NCI-H2196 treated with DMSO at 0.1 percent for 48 hours (cell line): ENCODE data around the gene SCGB1A1.

Experiments used
- DNase-seq: peaks from one replicate; lab custom pipeline; 2025; ENCODE audit not compliant: unreplicated experiment; lab: John Stamatoyannopoulos, UW

Gene SCGB1A1

DNA sequence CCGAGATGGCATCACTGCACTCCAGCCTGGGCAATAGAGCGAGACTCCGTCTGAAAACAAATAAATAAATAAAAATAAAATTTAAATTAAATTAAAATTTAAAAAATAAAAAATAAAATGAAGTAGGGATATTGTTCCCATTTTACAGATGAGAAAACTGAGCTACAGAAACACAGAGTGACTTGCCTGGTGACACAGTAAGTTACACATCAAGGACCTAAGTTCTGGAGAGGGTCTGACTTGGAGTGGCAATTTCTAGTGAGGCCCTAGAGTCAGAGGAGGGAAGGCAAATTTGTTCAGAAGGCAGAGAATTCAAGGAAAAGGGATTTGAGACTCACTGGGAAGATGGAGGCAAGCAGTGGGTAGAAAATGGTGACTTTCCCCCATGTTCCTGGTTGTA is 2.0 kb downstream of the SCGB1A1 start:
- DNase-seq: no peak

DNA sequence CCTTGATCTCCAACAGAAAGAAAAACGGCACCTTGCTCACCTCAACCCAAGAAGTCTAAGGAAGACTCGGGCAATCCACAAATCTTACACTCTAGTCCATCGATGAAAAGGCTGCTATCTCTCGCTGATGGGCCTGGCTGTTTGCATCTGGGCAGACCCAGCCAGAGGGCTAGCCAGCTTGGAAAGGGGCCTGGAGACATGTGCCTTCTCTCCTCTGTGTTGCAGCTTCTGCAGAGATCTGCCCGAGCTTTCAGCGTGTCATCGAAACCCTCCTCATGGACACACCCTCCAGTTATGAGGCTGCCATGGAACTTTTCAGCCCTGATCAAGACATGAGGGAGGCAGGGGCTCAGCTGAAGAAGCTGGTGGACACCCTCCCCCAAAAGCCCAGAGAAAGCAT is 3.2 kb downstream of the SCGB1A1 start:
- DNase-seq: no peak

DNA sequence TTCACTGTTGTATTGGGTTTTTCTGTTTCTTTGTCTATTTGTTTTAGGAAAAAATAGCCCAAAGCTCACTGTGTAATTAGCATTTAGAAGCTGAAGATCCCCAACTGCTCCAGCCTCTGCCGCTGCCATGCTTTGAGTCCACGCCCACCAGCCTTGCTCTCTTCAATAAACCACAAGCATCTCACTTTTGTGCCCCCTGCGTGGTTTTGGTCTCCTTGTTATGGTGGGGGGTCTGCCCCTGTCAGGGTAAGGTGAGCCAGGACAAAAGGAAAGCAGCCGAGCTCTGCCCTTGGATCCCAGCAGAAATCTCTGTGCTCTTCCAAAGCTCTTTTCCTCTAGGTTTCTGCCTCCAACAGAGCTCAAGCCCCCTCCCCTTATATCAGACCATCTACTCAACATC is 4.2 kb downstream of the SCGB1A1 start:
- DNase-seq: no peak

DNA sequence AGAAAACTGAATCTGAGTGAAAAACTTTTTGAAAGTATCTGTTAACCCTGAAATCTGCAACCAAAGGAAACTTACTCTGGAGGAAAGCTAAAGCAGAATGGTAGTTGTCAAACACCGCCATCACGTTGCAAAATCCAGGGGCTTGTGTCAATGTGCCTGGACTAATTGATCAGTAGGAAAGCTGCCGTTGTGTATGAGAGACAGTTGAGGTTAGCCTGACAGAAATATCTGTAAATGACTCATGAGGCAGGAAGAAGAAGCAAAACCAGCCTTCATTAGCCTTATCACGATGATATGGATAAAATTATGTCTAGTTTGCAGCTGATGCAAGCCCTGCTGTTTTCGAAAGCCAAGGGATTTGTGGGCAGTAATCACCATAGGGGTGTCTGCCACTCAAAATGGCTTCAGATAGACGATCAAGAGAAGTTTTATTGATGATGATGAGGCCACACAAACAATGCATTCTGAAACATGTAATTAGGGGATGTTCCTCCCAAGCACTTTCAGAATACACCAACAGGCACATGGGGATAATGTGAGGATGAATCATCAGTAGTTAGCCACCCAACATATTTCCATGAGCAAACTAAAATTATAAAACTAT is 8.9 kb downstream of the SCGB1A1 start:
- DNase-seq: no peak

DNA sequence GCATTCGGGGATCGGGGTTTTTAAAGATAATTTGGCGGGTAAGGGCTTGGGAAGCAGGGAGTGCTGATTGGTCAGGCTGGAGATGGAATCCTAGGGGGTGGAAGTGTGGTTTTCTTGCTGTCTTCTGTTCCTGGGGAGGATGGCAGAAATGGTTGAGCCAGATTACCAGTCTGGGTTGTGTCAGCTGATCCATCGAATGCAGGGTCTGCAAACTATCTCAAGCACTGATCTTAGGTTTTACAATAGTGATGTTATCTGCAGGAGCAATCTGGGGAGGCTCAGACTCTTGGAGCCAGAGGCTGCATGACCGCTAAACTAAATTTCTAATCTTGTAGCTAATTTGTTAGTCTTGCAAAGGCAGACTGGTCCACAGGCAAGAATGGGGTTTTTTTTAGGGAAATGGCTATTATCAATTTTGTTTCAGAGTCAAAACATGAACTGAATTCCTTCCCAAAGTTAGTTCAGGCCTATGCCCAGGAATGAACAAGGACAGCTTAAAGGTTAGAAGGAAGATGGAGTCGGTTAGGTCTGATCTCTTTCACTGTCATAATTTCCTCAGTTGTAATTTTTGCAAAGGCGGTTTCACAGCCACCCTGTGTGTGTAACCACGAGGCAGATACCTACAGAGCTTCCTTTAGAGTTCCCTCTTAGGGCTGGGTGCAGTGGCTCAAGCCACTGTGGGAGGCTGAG is 10.2 kb downstream of the SCGB1A1 start:
- DNase-seq: no peak

DNA sequence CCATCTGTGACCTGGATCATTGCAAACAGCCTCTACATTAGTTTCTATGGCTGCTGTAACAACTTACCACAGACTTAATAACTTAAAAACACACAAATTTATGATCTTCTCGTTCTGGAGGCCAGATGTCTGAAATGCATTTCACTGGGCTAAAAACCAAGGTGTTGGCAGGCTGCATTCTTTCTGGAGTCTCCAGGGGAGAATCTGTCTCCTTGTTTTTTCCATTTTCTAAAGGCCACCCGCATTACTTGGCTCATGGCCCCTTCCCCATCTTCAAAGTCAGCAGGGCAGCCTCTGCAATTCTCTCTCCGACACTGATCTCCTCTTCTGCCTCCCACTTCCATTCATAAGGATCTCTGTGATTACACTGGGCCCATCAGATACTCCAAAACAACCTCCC is 11.6 kb downstream of the SCGB1A1 start:
- no peak for DNase-seq

DNA sequence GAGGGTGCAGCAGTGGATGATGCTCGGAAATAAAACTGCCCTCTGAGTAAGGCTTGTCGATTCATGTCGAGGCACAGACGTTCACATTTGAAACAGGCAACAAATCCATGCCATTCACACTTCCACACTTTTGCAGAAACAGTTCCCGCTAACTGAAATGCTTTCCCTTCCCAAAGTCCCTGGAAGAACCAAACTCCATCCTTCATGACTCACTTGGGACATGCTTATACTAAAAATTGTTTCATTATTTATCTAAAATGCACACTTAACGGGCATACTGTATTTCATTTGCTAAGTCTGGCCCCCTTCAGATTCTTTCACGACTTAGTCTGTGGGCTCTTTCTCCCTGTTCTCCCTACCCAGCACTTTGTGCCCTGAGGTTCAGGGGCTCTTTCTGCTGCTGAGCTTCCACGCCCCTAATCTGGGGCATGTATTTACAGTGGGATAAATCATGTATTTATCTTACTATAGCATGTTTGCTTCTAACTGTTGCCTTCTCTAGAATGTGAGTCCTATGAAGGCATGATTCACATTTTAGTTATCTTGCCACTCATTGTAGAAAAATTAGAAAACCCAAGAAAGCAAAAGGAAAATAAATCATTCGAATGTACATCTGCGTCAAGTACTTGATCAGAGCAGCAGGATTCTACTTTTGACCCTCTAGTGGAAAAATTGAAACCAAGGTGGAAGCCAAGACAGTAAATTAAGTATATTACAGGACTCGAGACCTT is 12.5 kb downstream of the SCGB1A1 start:
- DNase-seq: no peak

DNA sequence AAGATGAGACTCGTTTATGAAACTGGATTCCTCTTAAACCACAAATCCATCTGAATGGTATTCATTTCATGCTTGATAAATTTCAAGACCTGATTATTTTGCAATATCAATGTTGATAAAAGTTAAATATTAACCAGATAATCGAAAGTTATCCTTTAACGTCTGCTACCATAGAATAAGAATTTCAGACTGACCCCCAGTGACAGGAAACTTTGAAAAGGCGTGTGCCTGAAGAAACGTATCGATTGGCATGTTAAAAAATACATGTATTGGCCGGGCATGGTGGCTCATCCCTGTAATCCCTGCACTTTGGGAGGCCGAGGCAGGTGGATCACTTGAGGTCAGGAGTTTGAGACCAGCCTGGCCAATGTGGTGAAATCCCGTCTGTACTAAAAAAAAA is 13.9 kb downstream of the SCGB1A1 start:
- no peak for DNase-seq

DNA sequence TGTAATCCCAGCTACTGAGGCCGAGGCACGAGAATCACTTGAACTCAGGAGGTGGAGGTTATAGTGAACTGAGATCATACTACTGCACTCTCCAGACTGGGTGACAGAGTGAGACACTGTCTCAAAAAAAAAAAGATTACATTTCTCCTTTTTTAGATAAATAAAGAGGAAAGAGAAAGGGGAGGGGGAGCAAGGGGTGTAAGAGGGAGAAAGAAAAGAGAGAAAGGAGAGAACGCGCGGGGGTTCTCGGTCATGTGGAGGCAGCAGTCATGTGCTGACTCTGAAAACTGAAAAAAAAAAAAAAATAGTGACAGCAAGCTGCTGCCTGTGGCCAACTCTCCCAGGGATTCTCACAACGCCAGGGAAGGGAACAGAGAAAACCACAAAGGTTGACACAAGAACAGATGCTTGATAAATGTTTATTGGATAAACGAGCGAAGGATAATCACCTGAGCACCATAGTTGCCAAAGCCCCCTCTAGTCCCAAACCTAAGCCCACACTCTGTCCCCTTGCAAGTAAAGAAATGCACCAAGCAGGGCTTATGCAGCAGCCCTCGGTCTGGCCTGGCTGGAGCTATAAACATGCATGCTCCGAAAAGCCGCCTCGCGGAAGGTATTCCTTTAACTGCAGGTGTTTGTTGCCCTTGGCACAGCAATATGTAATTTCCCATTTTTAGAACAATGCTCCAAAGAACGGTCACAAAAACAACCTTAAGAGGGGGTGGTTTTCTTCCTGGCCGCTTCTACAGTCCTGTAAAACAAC is 14.5 kb downstream of the SCGB1A1 start:
- no peak for DNase-seq

DNA sequence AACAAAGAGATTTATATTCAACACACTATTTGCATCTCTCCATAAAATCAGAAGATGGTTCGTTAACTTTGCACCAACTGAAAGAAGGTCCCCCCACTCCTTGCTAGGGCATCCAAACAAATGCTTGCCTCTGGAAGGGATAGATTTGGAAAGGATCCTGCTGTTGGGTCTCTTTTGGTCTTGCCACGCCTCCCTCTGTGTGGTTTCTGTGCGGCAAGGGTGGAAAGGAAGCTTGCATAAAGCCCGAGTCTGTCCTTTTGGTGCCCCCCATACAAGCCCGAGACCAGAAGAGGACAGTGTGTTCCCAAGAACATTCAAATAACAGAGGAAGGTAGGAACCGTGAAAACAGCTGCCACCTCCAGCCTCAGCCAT is 15.1 kb downstream of the SCGB1A1 start:
- DNase-seq: no peak

DNA sequence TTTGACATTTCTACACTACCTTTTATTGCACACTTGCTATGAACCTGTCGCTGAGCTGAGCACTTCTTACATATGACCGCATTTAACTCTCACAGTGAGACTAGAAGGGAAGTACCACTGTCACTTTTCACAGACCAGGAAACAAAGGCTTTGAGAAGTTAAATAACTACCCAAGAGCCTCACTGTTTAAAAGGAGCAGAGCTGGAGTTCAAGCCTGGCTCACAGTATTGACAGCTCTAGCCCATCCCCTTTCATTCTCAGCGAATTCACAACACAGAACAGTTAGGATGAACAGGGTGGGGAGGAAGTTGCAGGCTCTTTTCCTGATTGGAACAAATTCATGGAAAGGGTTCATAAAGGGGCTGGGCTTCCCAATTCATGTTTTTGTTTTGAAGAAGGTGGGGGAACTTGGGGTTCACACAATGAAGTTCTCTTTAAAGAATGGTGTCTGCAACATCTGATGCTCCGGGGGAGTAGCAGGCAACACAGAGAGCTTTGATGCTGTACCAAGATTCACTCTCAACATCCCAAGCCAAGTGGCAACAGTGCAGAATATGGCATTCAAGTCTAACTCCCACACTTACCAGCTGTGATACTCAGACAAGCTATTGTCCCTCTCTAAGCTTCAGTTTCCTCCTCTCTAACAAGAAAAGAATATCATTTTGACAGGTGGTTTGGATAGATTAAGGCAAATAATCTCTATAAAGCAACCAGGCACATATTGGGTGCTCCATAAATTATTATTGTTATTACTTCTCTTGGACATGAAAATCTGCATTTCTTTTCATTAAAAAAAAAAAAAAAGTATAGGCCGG is 17.2 kb downstream of the SCGB1A1 start:
- no peak for DNase-seq

DNA sequence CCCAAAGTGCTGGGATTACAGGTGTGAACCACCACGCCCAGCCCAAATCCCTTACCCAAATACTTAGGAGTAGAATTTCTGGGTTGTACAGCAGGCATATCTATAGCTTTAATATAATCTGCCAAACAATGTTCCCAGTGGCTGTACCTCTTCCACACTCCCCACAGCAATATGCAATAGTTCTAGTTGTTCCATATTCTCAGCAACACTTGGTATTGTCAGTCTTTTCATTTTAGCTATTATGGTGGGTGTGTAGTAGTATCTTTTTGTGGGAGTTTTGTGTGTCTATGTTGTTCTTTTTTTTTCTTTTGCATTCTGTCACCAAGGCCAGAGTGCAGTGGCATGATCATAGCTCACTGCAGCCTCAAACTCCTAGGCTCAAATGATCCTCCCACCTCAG is 18.8 kb downstream of the SCGB1A1 start:
- DNase-seq: no peak

DNA sequence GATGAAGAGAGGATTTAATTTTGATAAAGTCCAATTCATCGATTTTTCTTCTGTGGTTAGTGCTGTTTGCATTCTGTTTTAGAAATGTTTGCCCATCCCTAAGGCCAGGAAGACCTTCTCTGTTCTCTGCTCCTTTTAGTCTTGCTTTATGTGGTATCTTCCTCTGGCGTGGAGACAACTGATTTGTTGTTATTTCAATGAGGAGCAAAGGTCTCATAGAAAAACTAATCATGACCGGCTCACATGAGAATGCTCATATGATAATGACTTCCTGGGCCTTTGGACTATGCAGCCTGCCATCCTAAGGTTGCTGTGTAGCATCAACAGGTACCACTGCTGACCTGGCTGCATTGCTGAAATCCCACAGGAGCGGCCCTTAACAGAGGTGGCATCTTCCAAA is 19.8 kb downstream of the SCGB1A1 start:
- no peak for DNase-seq

DNA sequence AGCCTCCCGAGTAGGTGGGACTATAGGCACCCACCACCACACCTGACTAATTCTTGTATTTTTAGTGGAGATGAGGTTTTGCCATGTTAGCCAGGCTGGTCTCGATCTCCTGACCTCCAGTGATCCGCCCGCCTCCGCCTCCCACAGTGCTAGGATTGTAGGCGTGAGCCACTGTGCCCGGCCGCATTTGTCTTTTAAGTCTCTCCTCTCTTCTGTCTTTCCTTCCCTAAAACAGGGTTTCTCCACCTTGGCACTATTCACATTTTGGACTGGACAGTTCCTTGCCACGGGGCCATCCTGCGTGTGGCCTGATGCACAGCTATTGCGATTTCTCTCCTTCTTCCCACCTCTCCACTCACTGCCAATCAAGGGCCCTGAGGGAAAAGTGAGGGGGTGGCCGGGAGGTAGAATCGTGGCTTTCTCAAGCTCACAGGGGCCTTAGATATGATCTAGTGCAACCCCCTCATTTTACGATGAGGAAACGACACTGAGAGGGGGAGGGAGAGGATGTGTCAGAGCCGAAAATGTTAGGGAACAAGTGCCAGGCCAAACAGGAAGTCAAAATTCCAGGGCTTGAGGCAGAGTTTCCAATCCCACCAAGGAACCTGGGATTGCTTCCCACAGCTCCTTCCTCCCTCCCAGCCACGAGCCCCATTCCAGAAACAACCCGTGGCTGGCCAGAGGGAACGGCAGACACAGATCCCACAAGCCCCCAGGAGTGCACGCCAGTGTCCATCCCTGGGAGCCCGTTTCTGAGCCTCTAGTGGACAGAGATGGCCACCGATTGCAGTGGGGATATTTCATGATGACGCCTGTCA is 21.2 kb downstream of the SCGB1A1 start:
- DNase-seq: no peak

DNA sequence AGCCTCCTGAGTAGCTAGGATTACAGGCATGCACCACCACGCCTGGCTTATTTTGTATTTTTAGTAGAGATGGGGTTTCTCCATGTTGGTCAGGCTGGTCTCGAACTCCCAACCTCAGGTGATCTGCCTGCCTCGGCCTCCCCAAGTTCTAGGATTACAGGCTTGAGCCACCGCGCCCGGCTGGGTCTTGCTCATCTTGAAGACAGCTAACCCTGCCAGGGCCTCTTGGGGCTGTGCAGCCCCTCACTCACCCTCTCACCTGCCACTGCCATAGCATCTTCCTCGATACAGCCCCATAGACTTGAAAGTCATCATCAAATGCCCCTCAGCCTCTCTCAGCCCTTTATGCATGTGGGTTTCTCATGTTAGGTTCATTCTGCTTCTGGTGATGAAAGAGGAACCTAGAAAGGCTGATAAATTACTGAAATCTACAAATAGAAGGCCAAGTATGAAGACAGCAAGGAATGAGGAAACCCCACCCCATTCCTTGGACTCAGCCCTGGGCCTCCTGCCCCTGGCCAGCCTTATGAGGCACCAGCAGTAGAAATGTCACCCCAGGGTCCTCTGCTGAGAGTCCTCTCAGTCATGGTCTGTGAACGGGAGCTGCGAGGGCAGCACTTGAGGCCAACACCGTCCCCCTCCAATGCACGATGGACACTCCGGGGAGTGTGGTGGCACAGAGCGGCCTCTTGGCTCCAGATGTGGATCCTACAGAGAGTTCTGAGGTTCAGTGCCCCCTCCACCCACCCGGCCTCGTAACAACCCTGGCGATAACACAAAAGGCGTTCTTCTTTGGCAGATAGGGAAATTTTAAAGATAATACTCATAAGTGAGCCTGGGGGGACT is 24.8 kb downstream of the SCGB1A1 start:
- DNase-seq: no peak

DNA sequence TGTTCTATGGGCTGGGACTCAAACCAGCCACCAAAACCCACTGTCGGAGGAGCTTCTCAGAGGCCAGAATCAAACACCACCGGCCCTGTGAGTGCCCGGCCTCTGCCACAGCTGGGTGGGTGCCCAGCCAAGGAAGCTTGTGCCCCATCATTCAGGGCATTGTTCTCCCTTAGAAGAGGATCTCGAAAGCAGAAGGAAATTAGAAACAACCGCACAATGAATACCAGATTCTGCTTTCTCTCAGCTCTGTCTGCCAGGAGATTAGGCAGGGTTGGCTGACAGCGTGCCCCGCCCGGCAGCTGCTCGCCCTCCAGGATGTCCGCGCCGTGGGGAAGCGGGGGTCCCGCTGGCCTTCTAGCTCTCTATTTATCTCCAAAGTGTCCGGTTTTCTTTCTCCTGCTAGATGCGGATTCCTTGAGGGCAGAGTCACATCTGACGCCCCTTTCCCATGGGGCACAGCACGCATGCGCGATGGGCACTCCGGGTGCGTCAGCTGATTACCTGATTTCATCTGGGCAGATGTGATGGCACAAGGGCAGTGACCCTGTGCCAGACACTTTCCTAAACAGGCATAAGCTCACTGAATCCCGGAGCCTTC is 25.5 kb downstream of the SCGB1A1 start:
- no peak for DNase-seq

DNA sequence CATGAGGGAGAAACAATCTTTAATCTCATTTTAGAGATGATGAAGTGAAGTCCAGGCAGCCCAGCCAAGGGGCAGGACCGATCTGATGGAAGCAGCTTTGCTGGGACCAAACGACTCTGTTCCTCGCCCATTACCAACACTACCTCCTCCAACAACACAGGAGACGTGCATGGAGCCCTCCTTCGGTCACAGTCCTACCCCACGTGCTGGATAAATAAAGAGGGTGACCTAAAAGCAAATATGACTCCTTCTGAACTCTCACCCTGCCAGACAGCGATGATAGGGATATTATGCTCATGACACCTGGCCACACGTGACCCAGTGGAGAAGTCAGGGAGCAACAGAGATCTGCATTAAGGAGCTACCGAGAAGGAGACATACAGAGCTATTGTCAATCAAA is 26.0 kb downstream of the SCGB1A1 start:
- DNase-seq: peak; percentile 18

DNA sequence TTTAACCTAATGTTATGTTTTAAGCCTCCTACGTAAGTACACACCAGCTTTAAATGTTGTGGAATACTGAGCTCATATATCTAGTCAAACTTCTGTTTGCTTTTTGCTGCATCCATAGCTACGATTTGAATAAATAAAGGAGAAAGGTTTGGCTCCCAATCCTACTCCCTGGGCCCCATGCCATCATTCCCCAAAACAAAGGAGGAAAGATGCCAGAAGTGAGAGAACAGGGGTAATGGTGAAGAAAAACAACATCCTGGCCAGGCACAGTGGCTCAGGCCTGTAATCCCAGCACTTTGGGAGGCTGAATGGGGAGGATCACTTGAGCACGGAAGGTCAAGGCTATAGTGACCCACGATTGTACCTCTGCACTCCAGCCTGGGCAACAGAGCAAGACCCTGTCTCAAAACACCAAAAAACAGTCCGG is 26.5 kb downstream of the SCGB1A1 start:
- DNase-seq: peak; percentile 28

DNA sequence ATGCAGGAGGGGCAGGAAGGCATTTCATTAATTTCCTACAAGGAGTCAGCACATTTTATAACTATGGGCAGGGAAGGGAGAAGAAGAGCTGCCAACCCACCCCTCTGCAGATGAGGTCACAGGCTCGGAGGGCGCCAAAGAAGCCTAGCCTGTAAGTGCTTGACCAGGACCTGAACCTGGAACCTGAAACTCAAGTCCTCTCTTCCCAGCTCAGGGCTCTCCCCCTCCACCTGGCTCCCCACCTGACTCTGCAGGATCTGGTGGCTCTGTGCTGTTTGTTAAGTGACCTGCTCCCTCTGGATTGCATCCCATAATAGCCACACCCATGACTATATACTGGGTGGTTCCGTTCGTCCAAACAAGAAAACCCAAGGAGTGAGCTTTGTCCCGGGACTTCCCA is 27.3 kb downstream of the SCGB1A1 start:
- DNase-seq: no peak
